ENCODE measurements around the gene SEMA6B.
"Not testable (repeated sequence)": the region's sequence is repeated elsewhere in the genome, so short reads cannot be mapped to it uniquely, and the experiment has no call there.

SEMA6B gene, protein sequence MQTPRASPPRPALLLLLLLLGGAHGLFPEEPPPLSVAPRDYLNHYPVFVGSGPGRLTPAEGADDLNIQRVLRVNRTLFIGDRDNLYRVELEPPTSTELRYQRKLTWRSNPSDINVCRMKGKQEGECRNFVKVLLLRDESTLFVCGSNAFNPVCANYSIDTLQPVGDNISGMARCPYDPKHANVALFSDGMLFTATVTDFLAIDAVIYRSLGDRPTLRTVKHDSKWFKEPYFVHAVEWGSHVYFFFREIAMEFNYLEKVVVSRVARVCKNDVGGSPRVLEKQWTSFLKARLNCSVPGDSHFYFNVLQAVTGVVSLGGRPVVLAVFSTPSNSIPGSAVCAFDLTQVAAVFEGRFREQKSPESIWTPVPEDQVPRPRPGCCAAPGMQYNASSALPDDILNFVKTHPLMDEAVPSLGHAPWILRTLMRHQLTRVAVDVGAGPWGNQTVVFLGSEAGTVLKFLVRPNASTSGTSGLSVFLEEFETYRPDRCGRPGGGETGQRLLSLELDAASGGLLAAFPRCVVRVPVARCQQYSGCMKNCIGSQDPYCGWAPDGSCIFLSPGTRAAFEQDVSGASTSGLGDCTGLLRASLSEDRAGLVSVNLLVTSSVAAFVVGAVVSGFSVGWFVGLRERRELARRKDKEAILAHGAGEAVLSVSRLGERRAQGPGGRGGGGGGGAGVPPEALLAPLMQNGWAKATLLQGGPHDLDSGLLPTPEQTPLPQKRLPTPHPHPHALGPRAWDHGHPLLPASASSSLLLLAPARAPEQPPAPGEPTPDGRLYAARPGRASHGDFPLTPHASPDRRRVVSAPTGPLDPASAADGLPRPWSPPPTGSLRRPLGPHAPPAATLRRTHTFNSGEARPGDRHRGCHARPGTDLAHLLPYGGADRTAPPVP

DNA sequence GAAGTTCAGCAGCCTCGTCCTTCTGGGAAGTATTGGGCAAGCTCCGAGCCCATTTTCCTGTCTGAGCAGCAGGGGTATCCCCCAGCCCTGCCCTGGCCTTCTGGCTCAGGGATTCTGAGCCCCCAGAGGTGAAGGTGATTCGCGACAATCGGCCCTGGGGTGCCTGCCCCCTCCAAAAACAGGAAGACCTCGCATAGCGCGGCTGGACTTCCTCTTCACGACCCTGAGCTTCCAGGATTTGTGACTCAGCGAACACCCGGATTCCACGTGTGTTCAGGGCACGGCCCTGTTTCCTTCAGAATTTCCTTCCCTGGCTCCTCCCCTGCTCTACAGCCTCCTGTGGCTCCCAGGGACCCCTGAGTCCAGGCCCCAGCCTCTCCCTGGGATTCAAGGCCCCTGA lies at the start of gene SEMA6B:
SEMA6B (minus strand) TSS at position 116 of the 400 bp plus-strand sequence. CDS start 1,227 bp downstream, outside the sequence.
- no peak for TF ChIP-seq ZNF274 (IDR thresholded peaks at IDR 0.05; ENCODE audit: low read depth, low read length)
- no peak within 1 kb of the TSS for H3K4me3 ChIP-seq (ENCODE audit: low read length)

DNA sequence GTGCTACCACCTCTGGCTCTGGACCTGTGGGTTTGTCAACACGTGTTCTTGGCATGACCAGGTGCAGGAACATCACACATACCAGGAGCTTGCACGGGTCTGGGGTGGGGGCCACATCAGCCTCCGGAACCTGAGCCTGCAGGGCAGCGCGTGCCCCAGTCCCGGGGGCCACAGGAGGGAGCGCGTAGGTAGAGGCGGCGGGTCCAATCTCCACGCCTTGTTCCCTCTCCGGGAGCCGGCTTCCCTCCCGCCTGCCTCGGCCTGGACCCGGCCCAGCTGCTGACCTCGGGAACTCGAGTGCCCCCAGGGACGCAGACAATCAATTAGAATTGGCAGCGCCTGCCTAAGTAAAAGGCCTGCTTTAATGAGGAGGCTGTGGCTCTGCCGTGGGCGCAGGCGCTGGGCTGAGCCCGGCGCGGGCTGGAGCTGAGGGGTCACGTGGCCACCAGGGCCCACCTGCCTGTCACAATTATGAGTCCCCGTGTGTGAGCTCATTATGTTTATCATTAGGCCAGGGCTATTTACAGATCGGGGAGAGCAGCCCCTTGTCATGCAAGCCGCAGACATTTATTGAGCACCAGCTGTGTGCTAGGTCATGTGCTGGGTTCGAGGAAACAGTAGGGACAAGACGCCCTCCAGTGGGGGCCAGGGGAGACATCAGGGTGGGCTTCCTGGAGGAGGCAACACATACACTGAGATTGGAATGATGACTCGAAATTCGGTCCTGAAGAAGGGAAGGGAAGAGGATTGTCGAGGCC lies 47.6 kb upstream of the SEMA6B start:
- TF ChIP-seq ZNF274 (IDR thresholded peaks at IDR 0.05; ENCODE audit: low read depth, low read length), result no peak
- no peak overlapping the region for H3K4me3 ChIP-seq (ENCODE audit: low read length)

DNA sequence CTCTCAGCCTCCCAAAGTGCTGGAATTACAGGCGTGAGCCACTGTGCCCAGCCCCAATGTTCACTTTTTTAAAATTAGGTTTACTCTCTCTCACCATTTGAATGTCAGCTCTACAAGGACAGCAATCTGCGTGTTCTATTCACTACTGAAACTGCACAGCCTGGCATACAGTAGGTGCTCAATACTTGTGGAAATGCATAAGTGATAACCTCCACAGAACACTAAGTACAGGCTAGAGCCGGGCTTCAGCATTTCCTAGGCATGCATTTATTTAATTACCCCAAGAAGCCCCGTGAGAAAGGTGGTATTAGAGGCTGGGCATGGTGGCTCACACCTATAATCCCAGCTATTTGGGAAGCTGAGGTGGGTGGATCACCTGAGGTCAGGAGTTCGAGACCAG lies 46.7 kb upstream of the SEMA6B start:
- H3K4me3 ChIP-seq (ENCODE audit: low read length), result no peak overlapping the region
- TF ChIP-seq ZNF274 (IDR thresholded peaks at IDR 0.05; ENCODE audit: low read depth, low read length), result no peak

DNA sequence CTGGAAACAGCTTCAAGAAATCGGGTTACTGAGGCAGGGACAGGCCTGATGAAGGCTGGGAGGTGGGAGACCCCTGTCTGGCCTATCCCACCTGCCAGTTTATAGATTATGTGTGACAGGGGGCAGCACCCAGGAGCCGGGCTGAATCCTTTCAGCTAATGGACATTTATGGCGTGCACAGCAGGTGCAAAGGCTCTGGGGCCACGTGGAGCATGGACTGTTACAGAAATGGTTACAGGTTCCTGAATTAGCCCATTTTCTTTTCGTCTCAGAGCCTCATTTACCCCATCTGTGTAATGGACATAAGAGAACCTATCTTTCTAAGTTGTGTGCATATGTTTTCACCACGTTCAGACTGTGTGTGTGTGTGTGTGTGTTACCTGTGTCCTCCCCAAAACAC lies 45.4 kb upstream of the SEMA6B start:
- no peak for TF ChIP-seq ZNF274 (IDR thresholded peaks at IDR 0.05; ENCODE audit: low read depth, low read length)

DNA sequence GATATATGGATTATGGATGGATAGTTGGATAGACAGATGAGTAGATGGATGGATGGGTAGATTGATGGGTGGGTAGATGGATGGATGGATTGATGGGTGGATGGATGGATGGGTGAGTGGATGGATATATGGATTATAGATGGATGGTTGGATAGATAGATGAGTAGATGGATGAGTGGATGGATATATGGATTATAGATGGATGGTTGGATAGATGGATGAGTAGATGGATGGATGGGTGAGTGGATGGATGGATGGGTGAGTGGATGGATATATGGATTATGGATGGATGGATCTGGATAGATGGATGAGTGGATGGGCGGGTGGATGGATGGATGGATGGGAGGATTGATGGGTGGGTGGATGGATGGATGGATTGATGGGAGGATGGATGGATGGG lies 43.4 kb upstream of the SEMA6B start:
- no peak overlapping the region for H3K4me3 ChIP-seq (ENCODE audit: low read length)
- no peak for TF ChIP-seq ZNF274 (IDR thresholded peaks at IDR 0.05; ENCODE audit: low read depth, low read length)

More for the DNA sequence above, 45.4 kb upstream of the SEMA6B start:
- no peak overlapping the region for H3K4me3 ChIP-seq (ENCODE audit: low read length)

DNA sequence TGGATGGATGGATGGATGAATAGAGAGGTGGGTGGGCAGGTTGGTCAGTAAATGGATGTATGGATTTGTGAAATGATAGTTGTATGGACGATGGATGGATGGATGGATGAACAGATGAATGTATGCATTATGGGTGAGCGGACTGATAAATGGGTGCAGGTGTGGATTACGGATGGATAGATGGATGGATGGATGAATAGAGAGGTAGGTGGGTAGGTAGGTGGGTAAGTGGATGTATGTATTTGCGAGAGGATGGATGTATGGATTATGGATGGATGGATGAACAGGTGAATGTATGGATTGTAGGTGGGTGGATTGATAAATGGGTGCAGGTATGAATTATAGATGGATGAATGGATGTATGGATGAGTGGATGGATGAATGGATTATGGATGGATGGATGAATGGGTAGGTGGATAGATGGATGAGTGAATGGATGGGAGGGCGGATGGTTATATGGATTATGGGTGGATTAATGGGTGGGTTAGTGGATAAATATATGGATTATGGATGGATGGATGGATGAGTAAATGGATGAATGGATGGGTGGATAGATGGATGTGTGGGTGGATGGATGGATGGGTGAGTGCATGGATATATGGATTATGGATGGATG lies 42.8 kb upstream of the SEMA6B start:
- TF ChIP-seq ZNF274 (IDR thresholded peaks at IDR 0.05; ENCODE audit: low read depth, low read length), result no peak
- no peak overlapping the region for H3K4me3 ChIP-seq (ENCODE audit: low read length)

DNA sequence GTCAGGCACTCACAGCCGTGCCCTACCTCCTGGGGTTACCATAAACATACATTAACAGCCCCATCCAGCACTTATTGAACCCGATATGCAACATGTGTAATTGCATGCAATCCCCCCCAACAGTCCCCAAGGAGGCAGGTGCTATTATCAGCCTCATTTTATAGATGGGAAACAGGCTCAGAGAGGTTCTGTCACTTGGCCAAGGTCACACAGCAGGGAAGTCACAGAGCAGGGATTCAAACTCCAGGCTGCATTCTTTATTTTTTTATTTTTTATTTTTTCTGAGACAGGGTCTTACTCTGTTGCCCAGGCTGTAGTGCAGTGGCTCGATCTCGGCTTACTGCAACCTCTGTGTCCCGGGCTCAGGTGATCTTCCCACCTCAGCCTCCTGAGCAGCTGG lies 41.4 kb upstream of the SEMA6B start:
- no peak overlapping the region for H3K4me3 ChIP-seq (ENCODE audit: low read length)
- TF ChIP-seq ZNF274 (IDR thresholded peaks at IDR 0.05; ENCODE audit: low read depth, low read length), result no peak

DNA sequence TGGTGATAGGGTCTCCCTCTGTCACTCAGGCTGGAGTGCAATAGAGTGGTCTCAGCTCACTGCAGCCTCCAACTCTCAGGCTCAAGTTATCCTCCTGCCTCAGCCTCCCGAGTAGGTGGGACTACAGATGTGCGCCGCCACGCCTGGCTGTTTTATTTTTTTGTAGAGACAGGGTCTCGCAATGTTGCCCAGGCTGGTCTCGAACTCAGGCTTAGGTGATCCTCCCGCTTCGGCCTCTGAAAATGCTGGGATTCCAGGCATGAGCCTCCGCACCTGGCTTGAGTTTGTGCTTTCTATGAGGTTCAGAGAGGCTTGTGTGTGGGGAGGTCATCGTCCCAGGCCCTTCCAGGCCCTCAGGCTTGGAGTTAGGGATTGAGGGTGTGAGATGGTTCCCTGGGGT lies 40.6 kb upstream of the SEMA6B start:
- no peak for TF ChIP-seq ZNF274 (IDR thresholded peaks at IDR 0.05; ENCODE audit: low read depth, low read length)
- H3K4me3 ChIP-seq (ENCODE audit: low read length), result no peak overlapping the region

DNA sequence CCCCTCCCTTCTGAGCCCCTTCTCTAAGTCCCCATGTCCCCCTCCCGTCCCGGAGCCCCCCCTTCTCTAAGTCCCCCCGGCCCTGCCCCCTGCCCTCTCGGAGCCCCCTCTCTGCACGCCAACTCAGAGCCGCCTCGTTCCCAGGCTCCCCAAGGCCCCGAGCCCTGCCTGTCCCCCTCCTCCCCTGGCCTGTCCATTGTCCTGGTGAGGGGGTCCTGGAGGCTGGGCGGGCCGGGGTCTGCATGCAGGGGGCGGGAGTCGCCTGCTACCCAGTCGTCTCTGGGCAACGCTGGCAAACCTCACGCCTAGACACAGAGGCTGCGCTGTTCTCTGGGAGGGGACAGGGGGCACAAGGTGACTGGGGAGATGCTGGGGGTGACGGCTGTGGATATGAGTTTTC lies 39.2 kb upstream of the SEMA6B start:
- no peak overlapping the region for H3K4me3 ChIP-seq (ENCODE audit: low read length)
- TF ChIP-seq ZNF274 (IDR thresholded peaks at IDR 0.05; ENCODE audit: low read depth, low read length), result no peak

DNA sequence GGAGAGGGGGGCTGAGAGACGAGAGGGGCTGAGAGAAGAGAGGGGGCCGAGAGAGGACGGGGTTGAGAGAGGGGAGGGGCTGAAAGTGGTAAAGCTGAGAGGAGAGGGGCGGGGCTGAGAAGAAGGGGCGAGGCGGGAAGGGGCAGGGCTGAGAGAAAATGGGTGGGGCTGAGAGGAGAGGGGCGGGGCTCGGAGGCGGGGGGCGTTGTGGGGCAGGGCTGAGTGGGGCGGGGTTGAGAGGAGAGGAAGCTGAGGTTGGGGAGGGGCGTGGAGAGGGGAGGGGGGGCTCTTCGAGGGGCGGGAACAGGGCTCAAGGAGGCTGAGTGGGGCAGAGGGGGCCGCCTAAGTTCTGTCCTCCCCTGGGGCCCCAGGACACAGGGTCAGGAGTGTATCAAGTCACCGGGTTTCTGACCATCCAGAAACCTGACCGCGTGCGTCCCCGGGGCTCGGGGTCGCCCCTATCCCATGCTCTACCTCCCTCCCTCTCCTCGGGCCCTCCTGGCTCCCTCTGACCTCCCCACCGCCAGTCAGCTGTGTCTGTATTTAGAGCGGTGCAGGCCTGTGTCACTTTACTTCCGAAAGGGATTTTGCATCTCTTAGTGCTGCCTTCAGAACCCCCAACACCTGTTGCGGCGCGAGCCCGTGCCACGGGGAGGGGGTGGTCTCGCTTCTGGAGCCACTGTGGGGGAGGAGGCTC lies 38.6 kb upstream of the SEMA6B start:
- TF ChIP-seq ZNF274 (IDR thresholded peaks at IDR 0.05; ENCODE audit: low read depth, low read length), result no peak

DNA sequence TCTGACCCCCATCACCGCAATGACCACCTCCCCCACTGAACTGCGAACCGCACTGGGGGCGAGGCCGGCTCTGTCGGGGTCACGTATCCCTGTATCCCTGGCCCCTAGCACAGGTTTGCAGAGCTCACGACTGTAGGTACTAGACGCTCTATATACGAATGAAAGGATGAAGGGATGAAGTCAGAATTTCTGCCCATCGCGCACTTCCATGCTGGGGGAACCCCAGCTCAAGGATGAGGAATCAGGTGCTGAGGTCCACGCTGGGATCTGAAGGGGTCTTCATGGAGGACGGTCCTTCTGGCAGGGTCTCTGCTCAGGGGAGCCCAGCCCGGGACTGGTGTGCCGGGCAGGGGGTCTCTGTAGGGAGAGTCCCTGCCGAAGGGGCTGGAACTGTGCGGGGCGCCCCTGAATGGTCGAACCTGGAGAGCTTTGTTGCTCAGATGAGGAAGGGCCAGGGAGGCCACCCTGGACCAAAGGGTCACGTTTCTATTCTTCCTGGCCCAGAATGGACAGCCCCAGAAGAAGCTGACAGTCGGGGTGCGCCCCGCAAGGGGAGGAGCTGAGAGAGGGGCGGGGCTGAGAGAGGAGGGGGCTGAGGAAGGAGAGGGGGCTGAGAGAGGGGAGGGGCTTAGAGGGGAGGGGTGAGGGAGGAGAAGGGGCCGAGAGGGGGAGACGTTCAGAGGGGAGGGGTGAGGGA lies 37.9 kb upstream of the SEMA6B start:
- no peak for TF ChIP-seq ZNF274 (IDR thresholded peaks at IDR 0.05; ENCODE audit: low read depth, low read length)
- H3K4me3 ChIP-seq (ENCODE audit: low read length), result no peak overlapping the region

More for the DNA sequence above, 38.6 kb upstream of the SEMA6B start:
- no peak overlapping the region; the same call in 1 of the 2 replicates for H3K4me3 ChIP-seq (ENCODE audit: low read length)

DNA sequence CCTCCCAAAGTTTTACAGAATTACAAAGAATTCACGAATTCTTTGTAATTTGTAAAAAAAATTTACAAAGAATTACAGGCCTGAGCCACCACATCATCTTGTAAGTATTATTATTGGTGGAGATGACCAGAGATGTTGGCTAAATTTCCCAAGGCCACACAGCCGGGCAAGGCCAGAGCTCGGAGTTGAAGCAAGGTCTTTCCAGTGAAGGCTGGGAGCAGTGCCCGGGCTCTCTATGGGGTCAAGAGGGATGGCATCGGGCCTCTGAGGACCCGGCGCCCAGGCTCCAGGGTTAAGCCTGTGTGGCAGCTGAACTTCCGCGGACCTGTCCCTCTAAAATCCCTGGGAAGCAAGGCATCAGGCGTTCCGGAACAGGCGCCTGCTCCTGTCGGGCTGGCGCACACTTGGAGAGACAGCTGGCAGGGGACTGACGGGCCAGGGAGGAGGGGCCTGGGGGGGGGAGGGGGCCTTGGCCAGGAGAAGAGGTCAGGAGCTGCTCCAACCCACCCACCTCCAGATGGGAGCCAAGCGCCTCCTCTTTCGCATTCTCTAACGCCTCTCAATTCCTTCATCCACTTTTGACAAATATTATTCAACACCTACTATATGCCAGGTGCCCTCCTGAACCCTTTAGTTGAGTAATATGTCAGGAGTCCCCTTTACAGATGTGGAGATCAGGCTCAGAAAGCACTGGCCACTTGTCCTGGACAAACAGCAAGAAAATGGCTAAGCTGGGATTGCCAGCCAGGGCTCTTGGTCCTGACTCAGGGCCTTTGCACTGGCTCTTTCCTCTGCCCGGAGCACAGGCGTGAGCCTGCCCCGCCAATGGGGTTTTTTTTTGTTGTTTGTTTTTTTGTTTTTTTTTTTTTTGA lies 36.8 kb upstream of the SEMA6B start:
- no peak for TF ChIP-seq ZNF274 (IDR thresholded peaks at IDR 0.05; ENCODE audit: low read depth, low read length)
- no peak overlapping the region for H3K4me3 ChIP-seq (ENCODE audit: low read length)

DNA sequence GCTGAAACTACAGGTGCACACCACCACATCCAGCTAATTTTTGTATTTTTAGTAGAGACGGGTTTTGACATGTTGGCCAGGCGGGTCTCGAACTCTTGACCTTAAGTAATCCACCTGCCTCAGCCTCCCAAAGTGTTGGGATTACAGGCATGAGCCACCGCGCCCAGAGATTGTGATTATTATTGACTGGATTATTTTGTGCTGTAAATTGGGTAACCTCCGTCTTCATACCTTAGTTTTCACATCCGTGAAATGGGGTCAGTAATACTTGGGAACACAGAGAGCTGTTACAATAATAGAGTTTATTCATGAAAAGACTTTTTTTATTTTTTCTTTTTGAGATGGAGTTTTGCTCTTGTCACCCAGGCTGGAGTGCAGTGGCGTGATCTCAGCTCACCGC lies 35.7 kb upstream of the SEMA6B start:
- H3K4me3 ChIP-seq (ENCODE audit: low read length), result not testable (repeated sequence)

Measured in GM08714 (cell line).